SK-N-SH treated with all-trans-retinoic acid at 6 μM for 48 hours (cell line): Measurements from ENCODE around the gene PGC.

Source experiments
- ATAC-seq: fragments of 200-7000 bp; cut with Tn5 transposase; 3 replicates; pipeline ENCODE4 v1.9.1; 2020; ENCODE audit warnings: mild to moderate bottlenecking, moderate library complexity
- ARNTL ChIP-seq: fragments of 450-650 bp; formaldehyde crosslinking; IDR thresholded peaks from 2 replicates; pipeline ENCODE4 v1.5.0; 2020; ENCODE audit warnings: low read depth, mild to moderate bottlenecking, moderate library complexity, borderline replicate concordance
- BACH2 ChIP-seq: fragments of 250-450 bp; sonication (Bioruptor Pico); IDR thresholded peaks from 2 replicates; pipeline ENCODE4 v1.9.0; 2021; ENCODE audit warnings: mild to moderate bottlenecking, borderline replicate concordance
- CREB5 ChIP-seq: fragments of 250-450 bp; sonication (Bioruptor Pico); IDR thresholded peaks from 2 replicates; pipeline ENCODE4 v1.5.1; 2020; ENCODE audit warnings: low read depth, mild to moderate bottlenecking, moderate library complexity
- CSDC2 ChIP-seq: fragments of 250-450 bp; sonication (Bioruptor Pico); IDR thresholded peaks from 2 replicates; pipeline ENCODE4 v1.5.0; 2020; ENCODE audit warnings: mild to moderate bottlenecking, moderate library complexity
- CSRNP3 ChIP-seq: fragments of 250-450 bp; sonication (Bioruptor Pico); IDR thresholded peaks from 2 replicates; pipeline ENCODE4 v1.5.1; 2021; ENCODE audit warnings: mild to moderate bottlenecking, moderate library complexity
- ESRRG ChIP-seq: fragments of 250-450 bp; sonication (Bioruptor Pico); IDR thresholded peaks from 2 replicates; pipeline ENCODE4 v1.6.1; 2021; ENCODE audit warnings: mild to moderate bottlenecking
- ISL1 ChIP-seq: fragments of 250-450 bp; sonication (Bioruptor Pico); IDR thresholded peaks from 2 replicates; pipeline ENCODE4 v2.1.2; 2022; ENCODE audit warnings: mild to moderate bottlenecking, moderate library complexity
- OSR1 ChIP-seq: fragments of 250-450 bp; sonication (Bioruptor Pico); IDR thresholded peaks from 2 replicates; pipeline ENCODE4 v1.8.0; 2022; ENCODE audit warnings: moderate library complexity, mild to moderate bottlenecking, inconsistent platforms
- PATZ1 ChIP-seq: fragments of 250-450 bp; sonication (Bioruptor Pico); IDR thresholded peaks from 2 replicates; pipeline ENCODE4 v1.8.0; 2020; ENCODE audit warnings: mild to moderate bottlenecking, moderate library complexity, borderline replicate concordance
- PPARA ChIP-seq: fragments of 250-450 bp; sonication (Bioruptor Pico); IDR thresholded peaks from 2 replicates; pipeline ENCODE4 v1.5.0; 2020; ENCODE audit warnings: mild to moderate bottlenecking, borderline replicate concordance
- RARB ChIP-seq: fragments of 250-450 bp; sonication (Bioruptor Pico); IDR thresholded peaks from 2 replicates; pipeline ENCODE4 v1.8.0; 2021; ENCODE audit warnings: mild to moderate bottlenecking, moderate library complexity
- SNAI2 ChIP-seq: fragments of 250-450 bp; sonication (Bioruptor Pico); IDR thresholded peaks from 2 replicates; pipeline ENCODE4 v1.5.0; 2020; ENCODE audit warnings: mild to moderate bottlenecking, moderate library complexity
- TCF4 ChIP-seq: fragments of 250-450 bp; sonication (Bioruptor Pico); IDR thresholded peaks from 2 replicates; pipeline ENCODE4 v1.8.0; 2021; ENCODE audit warnings: mild to moderate bottlenecking, moderate library complexity, borderline replicate concordance
- TOX ChIP-seq: fragments of 250-450 bp; sonication (Bioruptor Pico); IDR thresholded peaks from 2 replicates; pipeline ENCODE4 v1.8.0; 2021; ENCODE audit warnings: mild to moderate bottlenecking, moderate library complexity, borderline replicate concordance
- TSHZ2 ChIP-seq: fragments of 250-450 bp; sonication (Bioruptor Pico); IDR thresholded peaks from 2 replicates; pipeline ENCODE4 v1.5.0; 2020; ENCODE audit warnings: mild to moderate bottlenecking, moderate library complexity
- ZC3H10 ChIP-seq: fragments of 250-450 bp; sonication (Bioruptor Pico); IDR thresholded peaks from 2 replicates; pipeline ENCODE4 v1.5.1; 2021; ENCODE audit warnings: mild to moderate bottlenecking, moderate library complexity
- ZFP3 ChIP-seq: fragments of 250-450 bp; sonication (Bioruptor Pico); IDR thresholded peaks from 2 replicates; pipeline ENCODE4 v1.5.0; 2020; ENCODE audit warnings: mild to moderate bottlenecking, moderate library complexity
- ZFP30 ChIP-seq: fragments of 450-650 bp; formaldehyde crosslinking; IDR thresholded peaks from 2 replicates; pipeline ENCODE4 v1.5.0; 2022; ENCODE audit warnings: mild to moderate bottlenecking, moderate library complexity
- ZNF565 ChIP-seq: fragments of 450-650 bp; formaldehyde crosslinking; conservative IDR thresholded peaks from 2 replicates; pipeline ENCODE4 v1.5.0; 2020; ENCODE audit warnings: low read depth, mild to moderate bottlenecking, moderate library complexity
- ZNF8 ChIP-seq: fragments of 450-650 bp; formaldehyde crosslinking; IDR thresholded peaks from 2 replicates; pipeline ENCODE4 v1.5.0; 2020; ENCODE audit warnings: mild to moderate bottlenecking, moderate library complexity

Gene PGC

GRCh38 chr6:41722969-41723529, 24.1 kb downstream of the PGC start:
- no peak for TF ChIP-seq ARNTL
- no peak for TF ChIP-seq TSHZ2 (CRISPR knock-in tag)
- TF ChIP-seq CSRNP3 (CRISPR knock-in tag) = no peak
- no peak for TF ChIP-seq RARB (CRISPR knock-in tag)
- TF ChIP-seq CSDC2 (CRISPR knock-in tag) = no peak
- no peak for TF ChIP-seq ZNF8 (CRISPR knock-in tag)
- TF ChIP-seq BACH2 (CRISPR knock-in tag) = no peak
- TF ChIP-seq ZC3H10 = no peak
- TF ChIP-seq ISL1 = no peak
- TF ChIP-seq TOX = no peak
- no peak for TF ChIP-seq CREB5 (CRISPR knock-in tag)
- no peak for TF ChIP-seq OSR1 (CRISPR knock-in tag)
- no peak for TF ChIP-seq ZFP3 (CRISPR knock-in tag)
- TF ChIP-seq PPARA = no peak
- no peak for TF ChIP-seq ZFP30
- no peak; the same call in 2 of the 3 replicates for ATAC-seq

GRCh38 chr6:41721414-41721813, 25.8 kb downstream of the PGC start:
- ATAC-seq = no peak
- TF ChIP-seq CSRNP3 (CRISPR knock-in tag) = no peak
- TF ChIP-seq PATZ1 (CRISPR knock-in tag) = no peak
- no peak for TF ChIP-seq BACH2 (CRISPR knock-in tag)
- no peak for TF ChIP-seq TOX
- TF ChIP-seq PPARA = no peak
- no peak for TF ChIP-seq ZFP3 (CRISPR knock-in tag)
- TF ChIP-seq ZC3H10 = no peak
- TF ChIP-seq TCF4 (CRISPR knock-in tag) = no peak
- no peak for TF ChIP-seq ZFP30
- TF ChIP-seq ZNF565 = no peak
- no peak for TF ChIP-seq SNAI2 (CRISPR knock-in tag)
- no peak for TF ChIP-seq OSR1 (CRISPR knock-in tag)
- TF ChIP-seq CSDC2 (CRISPR knock-in tag) = no peak
- no peak for TF ChIP-seq CREB5 (CRISPR knock-in tag)

- TF ChIP-seq CSRNP3 (CRISPR knock-in tag) (no peak), ARNTL (no peak), PATZ1 (CRISPR knock-in tag) (no peak), ZFP3 (CRISPR knock-in tag) (no peak), ZNF565 (no peak), ZFP30 (no peak), SNAI2 (CRISPR knock-in tag) (no peak), ESRRG (no peak), BACH2 (CRISPR knock-in tag) (no peak), OSR1 (CRISPR knock-in tag) (no peak), TOX (no peak), TCF4 (CRISPR knock-in tag) (no peak)
- ATAC-seq = no peak
These were observed 26.4 kb downstream of the PGC start for GRCh38 chr6:41720783-41721182.
